ENCODE results near the gene NSMF.

NSMF gene

DNA sequence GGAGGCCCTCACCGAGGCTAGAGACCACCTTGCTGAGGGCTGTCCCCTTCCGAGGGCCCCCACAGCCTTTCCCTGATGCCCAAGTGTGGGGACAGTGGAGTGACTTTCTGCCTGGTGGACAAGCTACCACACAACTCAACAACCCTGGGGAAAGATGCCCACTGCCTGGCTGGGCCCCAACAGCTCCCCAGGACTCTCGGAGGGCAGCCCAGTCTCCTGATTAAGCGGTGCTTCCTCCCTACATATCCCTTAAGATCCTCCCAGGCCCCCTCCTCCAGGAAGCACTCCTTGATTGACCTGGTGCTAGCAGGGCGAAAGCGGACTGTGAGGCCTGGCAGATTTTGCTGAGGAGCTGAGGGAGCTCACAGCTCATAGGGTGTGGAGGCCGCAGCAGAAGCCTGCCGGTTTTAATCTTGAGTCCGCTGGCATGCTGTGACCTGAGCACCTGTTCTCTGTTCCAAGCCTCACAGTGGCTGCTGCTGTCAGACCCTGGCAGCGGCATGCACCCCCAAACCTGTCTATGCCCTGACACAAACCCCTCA is 2.2 kb downstream of the NSMF start:
- no peak overlapping the region for H3K4me3 ChIP-seq (ENCODE audit: low read depth, low read length)

GRCh38 chr9:137456061-137456863 is 2.9 kb downstream of the NSMF start:
- TF ChIP-seq, protein P1, sequence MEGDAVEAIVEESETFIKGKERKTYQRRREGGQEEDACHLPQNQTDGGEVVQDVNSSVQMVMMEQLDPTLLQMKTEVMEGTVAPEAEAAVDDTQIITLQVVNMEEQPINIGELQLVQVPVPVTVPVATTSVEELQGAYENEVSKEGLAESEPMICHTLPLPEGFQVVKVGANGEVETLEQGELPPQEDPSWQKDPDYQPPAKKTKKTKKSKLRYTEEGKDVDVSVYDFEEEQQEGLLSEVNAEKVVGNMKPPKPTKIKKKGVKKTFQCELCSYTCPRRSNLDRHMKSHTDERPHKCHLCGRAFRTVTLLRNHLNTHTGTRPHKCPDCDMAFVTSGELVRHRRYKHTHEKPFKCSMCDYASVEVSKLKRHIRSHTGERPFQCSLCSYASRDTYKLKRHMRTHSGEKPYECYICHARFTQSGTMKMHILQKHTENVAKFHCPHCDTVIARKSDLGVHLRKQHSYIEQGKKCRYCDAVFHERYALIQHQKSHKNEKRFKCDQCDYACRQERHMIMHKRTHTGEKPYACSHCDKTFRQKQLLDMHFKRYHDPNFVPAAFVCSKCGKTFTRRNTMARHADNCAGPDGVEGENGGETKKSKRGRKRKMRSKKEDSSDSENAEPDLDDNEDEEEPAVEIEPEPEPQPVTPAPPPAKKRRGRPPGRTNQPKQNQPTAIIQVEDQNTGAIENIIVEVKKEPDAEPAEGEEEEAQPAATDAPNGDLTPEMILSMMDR (IDR thresholded peaks at IDR 0.05; ENCODE audit: low read depth, low read length), result no peak
- no peak overlapping the region for H3K4me3 ChIP-seq (ENCODE audit: low read depth, low read length)

More for the DNA sequence above, 2.2 kb downstream of the NSMF start:
- TF ChIP-seq, protein P1 (IDR thresholded peaks at IDR 0.05; ENCODE audit: low read depth, low read length), result no peak

GRCh38 chr9:137455359-137455991 is 3.7 kb downstream of the NSMF start:
- TF ChIP-seq, protein P1 (IDR thresholded peaks at IDR 0.05; ENCODE audit: low read depth, low read length), result no peak
- no peak overlapping the region for H3K4me3 ChIP-seq (ENCODE audit: low read depth, low read length)

GRCh38 chr9:137454597-137455358 is 4.4 kb downstream of the NSMF start:
- TF ChIP-seq, protein P1 (IDR thresholded peaks at IDR 0.05; ENCODE audit: low read depth, low read length), result no peak
- no peak overlapping the region for H3K4me3 ChIP-seq (ENCODE audit: low read depth, low read length)

- TF ChIP-seq, protein P1 (IDR thresholded peaks at IDR 0.05; ENCODE audit: low read depth, low read length), result no peak
- H3K4me3 ChIP-seq (ENCODE audit: low read depth, low read length), result no peak overlapping the region
Observed at GRCh38 chr9:137454145-137454596, 5.0 kb downstream of the NSMF start.

GRCh38 chr9:137453643-137454081 is 5.5 kb downstream of the NSMF start:
- TF ChIP-seq, protein P1 (IDR thresholded peaks at IDR 0.05; ENCODE audit: low read depth, low read length), result no peak
- no peak overlapping the region for H3K4me3 ChIP-seq (ENCODE audit: low read depth, low read length)

All from WI38 (cell line).